ENCODE measurements around the gene DECR2. TPM values are rescaled to one million over a fixed set of nuclear protein-coding genes. Genes with fewer than 3 reads are reported as not detected.

The DECR2 gene
- total and polyA plus RNA-seq, 10 of the 15 experiments (the other 5 are each of a cell fraction or from before 2014, with no cell fraction given) = 0.53 to 20.3 (median 6.0) TPM

GRCh38 chr16:369866-370436 lies 31.7 kb upstream of the DECR2 start:
- peak overlapping the region; percentile 46 for H3K9ac ChIP-seq (ENCODE audit: control insufficient read depth, insufficient read depth, low read length)
- in situ Hi-C loops (cut with MboI) = loop anchor here (5.0 kb wide), 1 partner anchor 263 kb away; no protein-coding TSS in a partner anchor
- FAIRE-seq (no peak), DNase-seq (ENCODE audit: low read depth, low spot score) (no peak), ATAC-seq (peak; percentile 59)
- peak overlapping the region; percentile 65 for H3K4me3 ChIP-seq
- intact Hi-C loops (cut with micrococcal nuclease; ENCODE audit: unreplicated experiment) = no loop called here
- H2AFZ ChIP-seq (ENCODE audit: control insufficient read depth, low read depth, low read length) = no peak overlapping the region
- 30% methylated on average over 37 of the region's 44 CpGs for WGBS (ENCODE audit: insufficient coverage, insufficient replicate concordance, low lambda C conversion rate, missing lambda C conversion rate)
- H3K4me1 ChIP-seq (ENCODE audit: control insufficient read depth, insufficient read depth, low read length) = peaks cover 4% of the 10 kb centered on the region; the same call in 1 of the 2 replicates
- peaks cover 4% of the 10 kb centered on the region for H3K79me2 ChIP-seq (ENCODE audit: control insufficient read depth, insufficient read depth, low read length)
- no TSS peak for BruUV-seq (replicated peaks)
- TF ChIP-seq KAT2A (conservative IDR thresholded peaks at IDR 0.05; ENCODE audit: control insufficient read depth, low read depth, low read length) = no peak
- peaks cover 5 to 20% of the 10 kb centered on the region in 2 experiments; a peak in 3 of 4 replicates for H3K36me3 ChIP-seq (ENCODE audit: control insufficient read depth in 2 of 2, insufficient read depth in 2 of 2, low read length in 1 of 2)
- peak overlapping the region; percentile 79 for H3K4me2 ChIP-seq (ENCODE audit: control insufficient read depth, insufficient read depth)
- SMC1A ChIA-PET (ENCODE audit: uncharacterized antibody, unreplicated experiment) = interaction anchor here (1.2 kb wide), 1 partner anchor 8 kb away, joined by 3 read pairs; no protein-coding TSS in a partner anchor
- CTCF ChIA-PET = interaction anchor here (0.6 to 1.0 kb wide), 5 partner anchors 8 to 273 kb away, joined by 3 to 6 read pairs (median 3); no protein-coding TSS in a partner anchor
- H3K9me3 ChIP-seq (replicated peaks; ENCODE audit: control insufficient read depth, insufficient read depth, low read length) = no peaks in the 10 kb centered on the region
- no peak overlapping the region for H3K27ac ChIP-seq (ENCODE audit: control insufficient read depth, insufficient read depth)
- no peaks in the 10 kb centered on the region for H3K27me3 ChIP-seq (replicated peaks in 1 of 2; ENCODE audit: control insufficient read depth in 2 of 2, insufficient read depth in 2 of 2, low read length in 1 of 2)
- POLR2A ChIA-PET = interaction anchor here (0.6 to 3.0 kb wide), 10 partner anchors 11 to 317 kb away, joined by 3 to 22 read pairs (median 4); partner anchors contain the start of genes AXIN1, FAM234A, LUC7L and PGAP6
- H4K20me1 ChIP-seq (ENCODE audit: control insufficient read depth, insufficient read depth) = no peaks in the 10 kb centered on the region
- RAD21 ChIA-PET (ENCODE audit: unreplicated experiment) = interaction anchor here (0.7 to 1.1 kb wide), 6 partner anchors 8 to 263 kb away, joined by 3 to 6 read pairs (median 5); partner anchors contain the start of genes DECR2 and PGAP6

- ChIA-PET SMC1A (ENCODE audit: uncharacterized antibody, unreplicated experiment) (interaction anchor here (0.9 to 1.4 kb wide), 4 partner anchors 8 to 12 kb away, joined by 3 to 6 read pairs (median 4); no protein-coding TSS in a partner anchor), CTCF (interaction anchor here (0.6 to 1.0 kb wide), 6 partner anchors 8 to 273 kb away, joined by 3 to 6 read pairs (median 3); partner anchors contain the start of gene LUC7L), POLR2A (interaction anchor here (0.6 to 3.0 kb wide), 11 partner anchors 11 to 317 kb away, joined by 3 to 22 read pairs (median 4); partner anchors contain the start of genes AXIN1, FAM234A, LUC7L and PGAP6), RAD21 (ENCODE audit: unreplicated experiment) (interaction anchor here (0.7 to 1.1 kb wide), 6 partner anchors 8 to 263 kb away, joined by 3 to 6 read pairs (median 5); partner anchors contain the start of genes DECR2 and PGAP6)
- Histone ChIP-seq H3K9ac (ENCODE audit: control insufficient read depth, insufficient read depth, low read length) (peak within 1 kb of the TSS; percentile 54), H3K9me3 (replicated peaks; ENCODE audit: control insufficient read depth, insufficient read depth, low read length) (no peaks in the 10 kb centered on the region), H2AFZ (ENCODE audit: control insufficient read depth, low read depth, low read length) (peak within 1 kb of the TSS; percentile 22), H3K27ac (ENCODE audit: control insufficient read depth, insufficient read depth) (peak within 1 kb of the TSS; percentile 61), H3K36me3 (ENCODE audit: control insufficient read depth in 2 of 2, insufficient read depth in 2 of 2, low read length in 1 of 2) (peaks cover 5 to 22% of the 10 kb centered on the region in 2 experiments; a peak in 3 of 4 replicates), H3K4me3 (peak within 1 kb of the TSS; percentile 65), H3K79me2 (ENCODE audit: control insufficient read depth, insufficient read depth, low read length) (peaks cover 4% of the 10 kb centered on the region), H3K4me2 (ENCODE audit: control insufficient read depth, insufficient read depth) (peak within 1 kb of the TSS; percentile 79), H4K20me1 (ENCODE audit: control insufficient read depth, insufficient read depth) (no peaks in the 10 kb centered on the region), H3K27me3 (replicated peaks in 1 of 2; ENCODE audit: control insufficient read depth in 2 of 2, insufficient read depth in 2 of 2, low read length in 1 of 2) (no peaks in the 10 kb centered on the region), H3K4me1 (ENCODE audit: control insufficient read depth, insufficient read depth, low read length) (peaks cover 4% of the 10 kb centered on the region; the same call in 1 of the 2 replicates)
- BruUV-seq (replicated peaks) = no TSS peak
- peak; percentile 87 for DNase-seq (ENCODE audit: low read depth, low spot score)
- intact Hi-C loops (cut with micrococcal nuclease; ENCODE audit: unreplicated experiment) = no loop called here
- WGBS (ENCODE audit: insufficient coverage, insufficient replicate concordance, low lambda C conversion rate, missing lambda C conversion rate) = under 1% methylated on average over 23 of the region's 30 CpGs
- FAIRE-seq = peak; percentile 100
- in situ Hi-C loops (cut with MboI) = no loop called here
- peak; percentile 99 for ATAC-seq
- TF ChIP-seq, protein P1, sequence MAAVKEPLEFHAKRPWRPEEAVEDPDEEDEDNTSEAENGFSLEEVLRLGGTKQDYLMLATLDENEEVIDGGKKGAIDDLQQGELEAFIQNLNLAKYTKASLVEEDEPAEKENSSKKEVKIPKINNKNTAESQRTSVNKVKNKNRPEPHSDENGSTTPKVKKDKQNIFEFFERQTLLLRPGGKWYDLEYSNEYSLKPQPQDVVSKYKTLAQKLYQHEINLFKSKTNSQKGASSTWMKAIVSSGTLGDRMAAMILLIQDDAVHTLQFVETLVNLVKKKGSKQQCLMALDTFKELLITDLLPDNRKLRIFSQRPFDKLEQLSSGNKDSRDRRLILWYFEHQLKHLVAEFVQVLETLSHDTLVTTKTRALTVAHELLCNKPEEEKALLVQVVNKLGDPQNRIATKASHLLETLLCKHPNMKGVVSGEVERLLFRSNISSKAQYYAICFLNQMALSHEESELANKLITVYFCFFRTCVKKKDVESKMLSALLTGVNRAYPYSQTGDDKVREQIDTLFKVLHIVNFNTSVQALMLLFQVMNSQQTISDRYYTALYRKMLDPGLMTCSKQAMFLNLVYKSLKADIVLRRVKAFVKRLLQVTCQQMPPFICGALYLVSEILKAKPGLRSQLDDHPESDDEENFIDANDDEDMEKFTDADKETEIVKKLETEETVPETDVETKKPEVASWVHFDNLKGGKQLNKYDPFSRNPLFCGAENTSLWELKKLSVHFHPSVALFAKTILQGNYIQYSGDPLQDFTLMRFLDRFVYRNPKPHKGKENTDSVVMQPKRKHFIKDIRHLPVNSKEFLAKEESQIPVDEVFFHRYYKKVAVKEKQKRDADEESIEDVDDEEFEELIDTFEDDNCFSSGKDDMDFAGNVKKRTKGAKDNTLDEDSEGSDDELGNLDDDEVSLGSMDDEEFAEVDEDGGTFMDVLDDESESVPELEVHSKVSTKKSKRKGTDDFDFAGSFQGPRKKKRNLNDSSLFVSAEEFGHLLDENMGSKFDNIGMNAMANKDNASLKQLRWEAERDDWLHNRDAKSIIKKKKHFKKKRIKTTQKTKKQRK (IDR thresholded peaks at IDR 0.05; ENCODE audit: low read depth, low read length) = peak; percentile 55; the same call in 1 of the 2 replicates
- no peak for TF ChIP-seq TARDBP (IDR thresholded peaks at IDR 0.05; ENCODE audit: borderline replicate concordance)
- no peak for TF ChIP-seq E2F4 (IDR thresholded peaks at IDR 0.05; ENCODE audit: low read depth, low read length)
- TF ChIP-seq SMARCA5 (IDR thresholded peaks at IDR 0.05) = no peak
- TF ChIP-seq, protein P2, sequence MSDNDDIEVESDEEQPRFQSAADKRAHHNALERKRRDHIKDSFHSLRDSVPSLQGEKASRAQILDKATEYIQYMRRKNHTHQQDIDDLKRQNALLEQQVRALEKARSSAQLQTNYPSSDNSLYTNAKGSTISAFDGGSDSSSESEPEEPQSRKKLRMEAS (IDR thresholded peaks at IDR 0.05; ENCODE audit: low read depth, low read length) = no peak
- TF ChIP-seq LARP7 (IDR thresholded peaks at IDR 0.05) = no peak
- TF ChIP-seq USF2 (IDR thresholded peaks at IDR 0.05; ENCODE audit: borderline replicate concordance, low read depth, low read length) = no peak
These were observed 31.2 kb upstream of the DECR2 start, which contains the start of gene MRPL28 for GRCh38 chr16:370443-370842. Gene MRPL28 (minus strand): TSS chr16:370538. CDS start chr16:370218, 320 bp downstream.

All from GM12878 (cell line).